Measurements from ENCODE around the gene NOTUM.

- TF ChIP-seq CTCF (IDR thresholded peaks at IDR 0.05) (no peak), POLR2A (IDR thresholded peaks at IDR 0.05) (no peak)
Observed at GRCh38 chr17:81996757-81997441, 35.9 kb upstream of the NOTUM start.
